Upper lobe of left lung (tissue), 6 donors: ENCODE measurements around the gene PF4V1. TPM values are rescaled to one million over a fixed set of nuclear protein-coding genes. Genes with fewer than 3 reads are reported as not detected.

Experiments
- ATAC-seq, 2 donors: fragments of 200-7000 bp; cut with Tn5 transposase; one replicate each; pipeline ENCODE4 v1.9.1; 2022; ENCODE audit warnings: mild to moderate bottlenecking in 2 of 2, moderate library complexity in 2 of 2; ENCODE audit not compliant: low FRiP score in 2 of 2
- DNase-seq, 2 donors: peaks; one replicate each; pipeline ENCODE4 v3.0.0-alpha.2; 2019 to 2020
- H3K27ac ChIP-seq, 4 donors: fragments of 200-600 bp; sonication (generic); one replicate each; pipeline ENCODE4 v1.5.1; 2016 to 2019
- H3K27me3 ChIP-seq, 4 donors: fragments of 200-600 bp; sonication (generic); one replicate each; pipeline ENCODE4 v1.5.1; 2017 to 2019
- H3K36me3 ChIP-seq, 4 donors: fragments of 200-600 bp; sonication (generic); one replicate each; pipeline ENCODE4 v1.5.1; 2016 to 2019
- H3K4me1 ChIP-seq, 4 donors: fragments of 200-600 bp; sonication (generic); one replicate each; pipeline ENCODE4 v1.5.1; 2018 to 2019
- H3K4me3 ChIP-seq, 4 donors: fragments of 200-600 bp; sonication (generic); one replicate each; pipeline ENCODE4 v1.5.1; 2017 to 2019; ENCODE audit warnings: mild to moderate bottlenecking in 2 of 4, moderate library complexity in 1 of 4
- H3K9me3 ChIP-seq, 4 donors: fragments of 200-600 bp; sonication (generic); one replicate each; pipeline ENCODE4 v1.5.1; 2018 to 2019
- CTCF ChIP-seq, 6 experiments: fragments of 450-650 bp in 4 of 6; fragments of 200-600 bp in 2 of 6; sonication (generic) in 2 of 6; IDR thresholded peaks; one replicate each; pipeline ENCODE4 v1.5.1; 2016 to 2019; ENCODE audit warnings: antibody characterized with exemption in 6 of 6
- EP300 ChIP-seq, 4 donors: sonication (generic); formaldehyde crosslinking; IDR thresholded peaks; one replicate each; pipeline ENCODE4 v1.5.1; 2017; ENCODE audit warnings: antibody characterized with exemption in 4 of 4, control low read depth in 2 of 4
- POLR2A ChIP-seq, 4 donors: fragments of 450-650 bp; IDR thresholded peaks; one replicate each; pipeline ENCODE4 v1.5.1; 2016 to 2017; ENCODE audit warnings: antibody characterized with exemption in 4 of 4, mild to moderate bottlenecking in 2 of 4
- POLR2AphosphoS5 ChIP-seq, 2 donors: sonication (generic); formaldehyde crosslinking; IDR thresholded peaks; one replicate each; pipeline ENCODE4 v1.5.1; 2017; ENCODE audit warnings: antibody characterized with exemption in 2 of 2
- WGBS, 2 donors: methylation state at CpG; one replicate each; pipeline ENCODE4 v1.1.5; 2017 to 2018; 5-methylcytosine and 5-hydroxymethylcytosine counted together
- total RNA-seq, 6 donors: library from RNA; depleted of rRNA in 4 of 6; stranded (reverse); fragments of >200 nt in 4 of 6; gene quantifications; one replicate each; pipeline versions ENCODE4 v1.1.0 to v1.2.1, GENCODE V29; 2016 to 2021
- donor health status: DM: no; HTN: no; CAD: no; lungs with moderate emphysema.
- donor health status: DM: no; HTN: yes; CAD: no; lungs with severe emphysema.

PF4V1 gene
- total RNA-seq, 6 donors from 2014 or later = not detected

GRCh38 chr4:73844345-73844744 is 8.8 kb upstream of the PF4V1 start:
- DNase-seq = no peak

GRCh38 chr4:73844806-73845205 is 8.3 kb upstream of the PF4V1 start:
- DNase-seq = no peak
- no peaks in the 10 kb centered on the region for H3K27me3 ChIP-seq
- no peak for ATAC-seq
- no peaks in the 10 kb centered on the region for H3K36me3 ChIP-seq
- 71 to 72% methylated on average over 2 of the region's 2 CpGs for WGBS, 2 donors
- TF ChIP-seq POLR2AphosphoS5 (IDR thresholded peaks at IDR 0.05) = no peak
- TF ChIP-seq POLR2A (IDR thresholded peaks at IDR 0.05) = no peak
- no peak for TF ChIP-seq CTCF (IDR thresholded peaks at IDR 0.05)
- TF ChIP-seq EP300 (IDR thresholded peaks at IDR 0.05) = no peak
- H3K4me3 ChIP-seq = no peak overlapping the region
- no peaks in the 10 kb centered on the region for H3K9me3 ChIP-seq
- H3K27ac ChIP-seq = no peak overlapping the region
- H3K4me1 ChIP-seq = no peaks in the 10 kb centered on the region

More at GRCh38 chr4:73844345-73844744, 8.8 kb upstream of the PF4V1 start:
- H3K27ac ChIP-seq = peak overlapping the region in 1 of 4 donors; percentile 35
- H3K4me3 ChIP-seq = no peak overlapping the region
- no peaks in the 10 kb centered on the region for H3K36me3 ChIP-seq
- H3K4me1 ChIP-seq = no peaks in the 10 kb centered on the region
- H3K9me3 ChIP-seq = no peaks in the 10 kb centered on the region
- H3K27me3 ChIP-seq = no peaks in the 10 kb centered on the region
- TF ChIP-seq POLR2AphosphoS5 (IDR thresholded peaks at IDR 0.05) (no peak), EP300 (IDR thresholded peaks at IDR 0.05) (peak in 1 of 4 donors; percentile 8)
- ATAC-seq = no peak
- 38 to 48% methylated on average over 3 of the region's 3 CpGs for WGBS, 2 donors

GRCh38 chr4:73847526-73848182 is 5.4 kb upstream of the PF4V1 start:
- Histone ChIP-seq H3K4me1 (no peaks in the 10 kb centered on the region), H3K36me3 (no peaks in the 10 kb centered on the region), H3K9me3 (no peaks in the 10 kb centered on the region), H3K27ac (no peak overlapping the region), H3K4me3 (no peak overlapping the region), H3K27me3 (no peaks in the 10 kb centered on the region)
- WGBS, 2 donors = 86 to 93% methylated on average over 3 of the region's 3 CpGs
- DNase-seq (no peak), ATAC-seq (peak in 1 of 2 donors; percentile 53)
- no peak for TF ChIP-seq EP300 (IDR thresholded peaks at IDR 0.05)
- TF ChIP-seq POLR2AphosphoS5 (IDR thresholded peaks at IDR 0.05) = no peak
- TF ChIP-seq POLR2A (IDR thresholded peaks at IDR 0.05) = no peak
- no peak for TF ChIP-seq CTCF (IDR thresholded peaks at IDR 0.05)

GRCh38 chr4:73848183-73848777 is 4.8 kb upstream of the PF4V1 start:
- Histone ChIP-seq H3K36me3 (no peaks in the 10 kb centered on the region), H3K4me1 (peaks cover 0 to 3% (median 3%) of the 10 kb centered on the region in 4 donors), H3K4me3 (no peak overlapping the region), H3K27ac (no peak overlapping the region), H3K9me3 (no peaks in the 10 kb centered on the region), H3K27me3 (no peaks in the 10 kb centered on the region)
- DNase-seq = no peak
- no peak for TF ChIP-seq POLR2A (IDR thresholded peaks at IDR 0.05)
- TF ChIP-seq POLR2AphosphoS5 (IDR thresholded peaks at IDR 0.05) = no peak
- no peak for TF ChIP-seq EP300 (IDR thresholded peaks at IDR 0.05)
- no peak for ATAC-seq
- 86 to 93% methylated on average over 1 of the region's 1 CpG for WGBS, 2 donors

- Histone ChIP-seq H3K9me3 (no peaks in the 10 kb centered on the region), H3K4me1 (peaks cover 0 to 8% (median 4%) of the 10 kb centered on the region in 4 donors), H3K27me3 (no peaks in the 10 kb centered on the region), H3K36me3 (no peaks in the 10 kb centered on the region), H3K4me3 (no peak overlapping the region), H3K27ac (no peak overlapping the region)
- TF ChIP-seq POLR2AphosphoS5 (IDR thresholded peaks at IDR 0.05) (no peak), EP300 (IDR thresholded peaks at IDR 0.05) (no peak), POLR2A (IDR thresholded peaks at IDR 0.05) (no peak), CTCF (IDR thresholded peaks at IDR 0.05) (no peak)
- no peak for DNase-seq
- WGBS, 2 donors = 77 to 84% methylated on average over 4 of the region's 4 CpGs
- no peak for ATAC-seq
Observed at GRCh38 chr4:73850261-73850970, 2.7 kb upstream of the PF4V1 start.
